DND-41 (cell line): ENCODE data around the gene PLEKHG2.

ENCODE experiments used
- CTCF ChIP-seq: IDR thresholded peaks from 2 replicates; pipeline ENCODE4 v1.5.1; 2012; ENCODE audit warnings: borderline replicate concordance, low read length, moderate library complexity, mild to moderate bottlenecking; ENCODE audit not compliant: poor library complexity, severe bottlenecking; ENCODE audit errors: extremely low read depth
- EZH2 ChIP-seq: IDR thresholded peaks from 3 replicates; pipeline ENCODE4 v1.6.1; 2012; ENCODE audit warnings: borderline replicate concordance, low read depth, mild to moderate bottlenecking, moderate library complexity, low read length, inconsistent platforms; ENCODE audit not compliant: severe bottlenecking

GRCh38 chr19:39397360-39398296 lies 14.8 kb upstream of the PLEKHG2 start:
- TF ChIP-seq CTCF (peak; percentile 99), EZH2 (no peak)
